PC-3 (cell line): ENCODE measurements around the gene PNO1.
"Not testable (repeated sequence)": the region's sequence is repeated elsewhere in the genome, so short reads cannot be mapped to it uniquely, and the experiment has no call there.

Experiments used
- CTCF ChIP-seq: fragments of 300-600 bp; sonication (generic); conservative IDR thresholded peaks from 2 replicates; pipeline ENCODE4 v1.5.1; 2017; ENCODE audit warnings: antibody characterized with exemption, low read depth, mild to moderate bottlenecking, low read length
- EZH2 ChIP-seq: fragments of 300-600 bp; sonication (generic); IDR thresholded peaks from one replicate; pipeline ENCODE4 v1.6.1; 2017; ENCODE audit warnings: antibody characterized with exemption, mild to moderate bottlenecking, low read length; ENCODE audit not compliant: unreplicated experiment

- not testable (repeated sequence) for TF ChIP-seq EZH2, CTCF
Measured at GRCh38 chr2:68175210-68175609, 17.5 kb downstream of the PNO1 start.
